ENCODE data around the gene APEX1. TPM values are rescaled to one million over a fixed set of nuclear protein-coding genes. Genes with fewer than 3 reads are reported as not detected.

APEX1 gene
- polyA plus RNA-seq, 1 of the 3 experiments (the other 2 are of a cell fraction): 279 TPM

DNA sequence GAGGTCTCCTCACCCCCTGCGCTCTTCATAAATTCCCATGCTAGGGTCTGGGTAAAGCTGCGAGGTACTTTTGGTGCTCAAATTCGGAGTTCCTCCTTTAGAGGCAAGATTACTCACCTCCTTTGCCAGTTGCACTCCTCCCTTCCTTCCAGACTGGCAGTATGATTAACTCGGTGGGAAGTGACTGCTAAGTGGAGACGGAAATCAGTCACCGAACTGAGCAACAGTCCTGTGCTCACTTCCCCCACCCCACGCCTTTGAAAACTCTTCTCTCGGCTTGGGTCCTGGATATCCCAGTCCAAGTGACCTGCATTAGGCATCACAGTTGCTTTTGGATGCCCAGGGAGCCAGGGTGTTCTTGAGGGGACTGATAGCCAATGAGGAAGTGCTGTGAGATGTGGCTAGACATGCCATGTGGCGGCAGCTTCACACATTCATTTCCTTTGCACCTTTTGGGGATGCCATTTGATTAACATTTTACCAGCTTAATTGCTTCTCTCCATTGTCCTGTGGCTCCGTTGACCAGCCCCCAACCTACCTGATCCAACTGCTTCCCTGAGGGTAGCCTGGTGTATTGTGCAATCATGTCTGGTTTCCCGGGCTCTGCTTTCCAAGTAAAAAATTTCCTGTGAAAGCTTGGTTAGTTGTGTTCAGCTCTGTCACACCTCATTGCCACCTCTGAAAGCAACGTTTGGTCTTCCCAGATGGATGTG is 15.0 kb downstream of the APEX1 start:
- H3K9me3 ChIP-seq: no peaks in the 10 kb centered on the region
- peak overlapping the region; percentile 91 for H3K4me2 ChIP-seq
- H3K4me1 ChIP-seq (ENCODE audit: control insufficient read depth in 1 of 2, insufficient read depth in 2 of 2, low read depth in 1 of 2, low read length in 1 of 2): peaks cover 0 to 14% of the 10 kb centered on the region in 2 experiments; a peak in 2 of 4 replicates
- peaks cover 24% of the 10 kb centered on the region for H3K79me2 ChIP-seq (ENCODE audit: insufficient read depth)
- WGBS (ENCODE audit: low lambda C conversion rate): 2% methylated on average over 10 of the region's 12 CpGs
- no peaks in the 10 kb centered on the region for H4K20me1 ChIP-seq (ENCODE audit: insufficient read depth)
- no peak for DNase-seq
- H3K27me3 ChIP-seq (ENCODE audit: insufficient read depth): no peaks in the 10 kb centered on the region; the same call in 1 of the 2 replicates
- ChIA-PET CTCF (interaction anchor here (0.6 to 1.6 kb wide), 4 partner anchors 14 to 143 kb away, joined by 3 to 5 read pairs (median 4); no protein-coding TSS in a partner anchor), POLR2A (interaction anchor here (0.7 to 3.1 kb wide), 8 partner anchors 8 to 127 kb away, joined by 3 to 35 read pairs (median 3); partner anchors contain the start of genes APEX1, OSGEP, PARP2 and PIP4P1)
- H3K9me2 ChIP-seq: no peaks in the 10 kb centered on the region
- H3F3A ChIP-seq (replicated peaks; ENCODE audit: insufficient read depth): peaks cover 5% of the 10 kb centered on the region
- peak overlapping the region; percentile 79 for H3K9ac ChIP-seq
- peaks cover 7 to 21% of the 10 kb centered on the region in 2 experiments for H3K36me3 ChIP-seq (replicated peaks in 1 of 2; ENCODE audit: control insufficient read depth in 1 of 2, insufficient read depth in 2 of 2, low read length in 1 of 2)
- H3K27ac ChIP-seq (ENCODE audit: low read depth in 2 of 2, low read length in 1 of 2): peak overlapping the region; percentile 64 to 91
- H3K4me3 ChIP-seq (ENCODE audit: low read depth in 2 of 2, low read length in 1 of 2): peak overlapping the region; percentile 78 to 84
- peak overlapping the region; percentile 89 for H2AFZ ChIP-seq (ENCODE audit: low read depth)
- TF ChIP-seq RAD21 (IDR thresholded peaks at IDR 0.05; ENCODE audit: low read length) (no peak), EP300 (IDR thresholded peaks at IDR 0.05; ENCODE audit: borderline replicate concordance in 1 of 2, low read depth in 1 of 2, low read length in 1 of 2) (no peak), RCOR1 (IDR thresholded peaks at IDR 0.05; ENCODE audit: low read length) (no peak), ELF1 (IDR thresholded peaks at IDR 0.05) (peak; percentile 31; the same call in 1 of the 2 replicates), FOXJ3 (CRISPR knock-in tag; IDR thresholded peaks at IDR 0.05) (no peak), RXRA (IDR thresholded peaks at IDR 0.05; ENCODE audit: borderline replicate concordance, low read depth) (no peak), EZH2phosphoT487 (IDR thresholded peaks at IDR 0.05; ENCODE audit: borderline replicate concordance, low read depth) (no peak), SIN3A (IDR thresholded peaks at IDR 0.05; ENCODE audit: borderline replicate concordance, low read depth, low read length) (no peak), POLR2AphosphoS5 (IDR thresholded peaks at IDR 0.05; ENCODE audit: low read depth, low read length) (no peak), YY1 (IDR thresholded peaks at IDR 0.05; ENCODE audit: low read depth) (no peak), RFX5 (IDR thresholded peaks at IDR 0.05; ENCODE audit: low read length) (no peak), GATA2 (CRISPR knock-in tag; IDR thresholded peaks at IDR 0.05) (no peak), TAF1 (IDR thresholded peaks at IDR 0.05; ENCODE audit: borderline replicate concordance, low read depth, low read length) (peak; percentile 42; the same call in 1 of the 2 replicates), MXI1 (IDR thresholded peaks at IDR 0.05; ENCODE audit: low read depth, low read length) (peak; percentile 73), SMC3 (IDR thresholded peaks at IDR 0.05; ENCODE audit: low read depth, low read length) (no peak), TEAD4 (IDR thresholded peaks at IDR 0.05; ENCODE audit: borderline replicate concordance, insufficient read depth) (no peak), CHD2 (IDR thresholded peaks at IDR 0.05; ENCODE audit: low read length, partially characterized antibody) (no peak)
- TF ChIP-seq, protein P1, sequence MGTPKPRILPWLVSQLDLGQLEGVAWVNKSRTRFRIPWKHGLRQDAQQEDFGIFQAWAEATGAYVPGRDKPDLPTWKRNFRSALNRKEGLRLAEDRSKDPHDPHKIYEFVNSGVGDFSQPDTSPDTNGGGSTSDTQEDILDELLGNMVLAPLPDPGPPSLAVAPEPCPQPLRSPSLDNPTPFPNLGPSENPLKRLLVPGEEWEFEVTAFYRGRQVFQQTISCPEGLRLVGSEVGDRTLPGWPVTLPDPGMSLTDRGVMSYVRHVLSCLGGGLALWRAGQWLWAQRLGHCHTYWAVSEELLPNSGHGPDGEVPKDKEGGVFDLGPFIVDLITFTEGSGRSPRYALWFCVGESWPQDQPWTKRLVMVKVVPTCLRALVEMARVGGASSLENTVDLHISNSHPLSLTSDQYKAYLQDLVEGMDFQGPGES (IDR thresholded peaks at IDR 0.05; ENCODE audit: low read depth, low read length): no peak
- TF ChIP-seq, protein P2, sequence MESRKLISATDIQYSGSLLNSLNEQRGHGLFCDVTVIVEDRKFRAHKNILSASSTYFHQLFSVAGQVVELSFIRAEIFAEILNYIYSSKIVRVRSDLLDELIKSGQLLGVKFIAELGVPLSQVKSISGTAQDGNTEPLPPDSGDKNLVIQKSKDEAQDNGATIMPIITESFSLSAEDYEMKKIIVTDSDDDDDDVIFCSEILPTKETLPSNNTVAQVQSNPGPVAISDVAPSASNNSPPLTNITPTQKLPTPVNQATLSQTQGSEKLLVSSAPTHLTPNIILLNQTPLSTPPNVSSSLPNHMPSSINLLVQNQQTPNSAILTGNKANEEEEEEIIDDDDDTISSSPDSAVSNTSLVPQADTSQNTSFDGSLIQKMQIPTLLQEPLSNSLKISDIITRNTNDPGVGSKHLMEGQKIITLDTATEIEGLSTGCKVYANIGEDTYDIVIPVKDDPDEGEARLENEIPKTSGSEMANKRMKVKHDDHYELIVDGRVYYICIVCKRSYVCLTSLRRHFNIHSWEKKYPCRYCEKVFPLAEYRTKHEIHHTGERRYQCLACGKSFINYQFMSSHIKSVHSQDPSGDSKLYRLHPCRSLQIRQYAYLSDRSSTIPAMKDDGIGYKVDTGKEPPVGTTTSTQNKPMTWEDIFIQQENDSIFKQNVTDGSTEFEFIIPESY (IDR thresholded peaks at IDR 0.05; ENCODE audit: borderline replicate concordance, low read depth): no peak
- TF ChIP-seq, protein P3, sequence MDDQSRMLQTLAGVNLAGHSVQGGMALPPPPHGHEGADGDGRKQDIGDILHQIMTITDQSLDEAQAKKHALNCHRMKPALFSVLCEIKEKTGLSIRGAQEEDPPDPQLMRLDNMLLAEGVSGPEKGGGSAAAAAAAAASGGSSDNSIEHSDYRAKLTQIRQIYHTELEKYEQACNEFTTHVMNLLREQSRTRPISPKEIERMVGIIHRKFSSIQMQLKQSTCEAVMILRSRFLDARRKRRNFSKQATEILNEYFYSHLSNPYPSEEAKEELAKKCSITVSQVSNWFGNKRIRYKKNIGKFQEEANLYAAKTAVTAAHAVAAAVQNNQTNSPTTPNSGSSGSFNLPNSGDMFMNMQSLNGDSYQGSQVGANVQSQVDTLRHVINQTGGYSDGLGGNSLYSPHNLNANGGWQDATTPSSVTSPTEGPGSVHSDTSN (IDR thresholded peaks at IDR 0.05): peak; percentile 29; the same call in 1 of the 2 replicates
- TF ChIP-seq, protein P4, sequence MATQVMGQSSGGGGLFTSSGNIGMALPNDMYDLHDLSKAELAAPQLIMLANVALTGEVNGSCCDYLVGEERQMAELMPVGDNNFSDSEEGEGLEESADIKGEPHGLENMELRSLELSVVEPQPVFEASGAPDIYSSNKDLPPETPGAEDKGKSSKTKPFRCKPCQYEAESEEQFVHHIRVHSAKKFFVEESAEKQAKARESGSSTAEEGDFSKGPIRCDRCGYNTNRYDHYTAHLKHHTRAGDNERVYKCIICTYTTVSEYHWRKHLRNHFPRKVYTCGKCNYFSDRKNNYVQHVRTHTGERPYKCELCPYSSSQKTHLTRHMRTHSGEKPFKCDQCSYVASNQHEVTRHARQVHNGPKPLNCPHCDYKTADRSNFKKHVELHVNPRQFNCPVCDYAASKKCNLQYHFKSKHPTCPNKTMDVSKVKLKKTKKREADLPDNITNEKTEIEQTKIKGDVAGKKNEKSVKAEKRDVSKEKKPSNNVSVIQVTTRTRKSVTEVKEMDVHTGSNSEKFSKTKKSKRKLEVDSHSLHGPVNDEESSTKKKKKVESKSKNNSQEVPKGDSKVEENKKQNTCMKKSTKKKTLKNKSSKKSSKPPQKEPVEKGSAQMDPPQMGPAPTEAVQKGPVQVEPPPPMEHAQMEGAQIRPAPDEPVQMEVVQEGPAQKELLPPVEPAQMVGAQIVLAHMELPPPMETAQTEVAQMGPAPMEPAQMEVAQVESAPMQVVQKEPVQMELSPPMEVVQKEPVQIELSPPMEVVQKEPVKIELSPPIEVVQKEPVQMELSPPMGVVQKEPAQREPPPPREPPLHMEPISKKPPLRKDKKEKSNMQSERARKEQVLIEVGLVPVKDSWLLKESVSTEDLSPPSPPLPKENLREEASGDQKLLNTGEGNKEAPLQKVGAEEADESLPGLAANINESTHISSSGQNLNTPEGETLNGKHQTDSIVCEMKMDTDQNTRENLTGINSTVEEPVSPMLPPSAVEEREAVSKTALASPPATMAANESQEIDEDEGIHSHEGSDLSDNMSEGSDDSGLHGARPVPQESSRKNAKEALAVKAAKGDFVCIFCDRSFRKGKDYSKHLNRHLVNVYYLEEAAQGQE (IDR thresholded peaks at IDR 0.05; ENCODE audit: low read depth, low read length): 0 out of 2 replicates have a peak, but pooled peaks have one; percentile 28
- TF ChIP-seq, protein P5, sequence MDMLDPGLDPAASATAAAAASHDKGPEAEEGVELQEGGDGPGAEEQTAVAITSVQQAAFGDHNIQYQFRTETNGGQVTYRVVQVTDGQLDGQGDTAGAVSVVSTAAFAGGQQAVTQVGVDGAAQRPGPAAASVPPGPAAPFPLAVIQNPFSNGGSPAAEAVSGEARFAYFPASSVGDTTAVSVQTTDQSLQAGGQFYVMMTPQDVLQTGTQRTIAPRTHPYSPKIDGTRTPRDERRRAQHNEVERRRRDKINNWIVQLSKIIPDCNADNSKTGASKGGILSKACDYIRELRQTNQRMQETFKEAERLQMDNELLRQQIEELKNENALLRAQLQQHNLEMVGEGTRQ (IDR thresholded peaks at IDR 0.05; ENCODE audit: borderline replicate concordance, low read depth, low read length): no peak
- TF ChIP-seq, protein P6, sequence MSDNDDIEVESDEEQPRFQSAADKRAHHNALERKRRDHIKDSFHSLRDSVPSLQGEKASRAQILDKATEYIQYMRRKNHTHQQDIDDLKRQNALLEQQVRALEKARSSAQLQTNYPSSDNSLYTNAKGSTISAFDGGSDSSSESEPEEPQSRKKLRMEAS (IDR thresholded peaks at IDR 0.05; ENCODE audit: low read depth): no peak

All from SK-N-SH (cell line).